H9 (cell line): ENCODE measurements around the gene MIER2. TPM values are rescaled to one million over a fixed set of nuclear protein-coding genes. Genes with fewer than 3 reads are reported as not detected.
"Not testable (repeated sequence)": the region's sequence is repeated elsewhere in the genome, so short reads cannot be mapped to it uniquely, and the experiment has no call there.

ENCODE experiments used
- DNase-seq: peaks from one replicate; pipeline ENCODE4 v3.0.0-alpha.2; 2017
- H2AFZ ChIP-seq: one replicate; pipeline ENCODE4 v1.6.1; 2013; ENCODE audit warnings: mild to moderate bottlenecking, low read length, control low read depth, moderate library complexity
- H2AK5ac ChIP-seq: 2 replicates; pipeline ENCODE4 v1.6.1; 2013; ENCODE audit warnings: low read length, control low read depth, mixed read lengths; ENCODE audit not compliant: insufficient read length
- H2BK120ac ChIP-seq: one replicate; pipeline ENCODE4 v1.6.1; 2013; ENCODE audit warnings: low read depth, mild to moderate bottlenecking, low read length, control low read depth, inconsistent platforms; ENCODE audit not compliant: poor library complexity, severe bottlenecking
- H2BK12ac ChIP-seq: 2 replicates; pipeline ENCODE4 v1.6.1; 2013; ENCODE audit warnings: low read length, control low read depth, mixed read lengths, low read depth; ENCODE audit not compliant: insufficient read length
- H2BK15ac ChIP-seq: 2 replicates; pipeline ENCODE4 v1.6.1; 2013; ENCODE audit warnings: low read depth, low read length, control low read depth
- H2BK20ac ChIP-seq: one replicate; pipeline ENCODE4 v1.6.1; 2013; ENCODE audit warnings: low read depth, mild to moderate bottlenecking, low read length, control low read depth, inconsistent platforms; ENCODE audit not compliant: poor library complexity, severe bottlenecking
- H2BK5ac ChIP-seq: 2 replicates; pipeline ENCODE4 v1.6.1; 2013; ENCODE audit warnings: low read length, control low read depth, mixed read lengths; ENCODE audit not compliant: insufficient read length
- H3K14ac ChIP-seq: 2 replicates; pipeline ENCODE4 v1.6.1; 2013; ENCODE audit warnings: low read length, control low read depth; ENCODE audit not compliant: insufficient read depth
- H3K18ac ChIP-seq: 2 replicates; pipeline ENCODE4 v1.6.1; 2013; ENCODE audit warnings: low read depth, mild to moderate bottlenecking, mixed read lengths, low read length, control low read depth; ENCODE audit not compliant: insufficient read length
- H3K23ac ChIP-seq: 2 replicates; pipeline ENCODE4 v1.6.1; 2013; ENCODE audit warnings: low read length, control low read depth, mixed read lengths, low read depth; ENCODE audit not compliant: insufficient read length
- H3K23me2 ChIP-seq: 2 replicates; pipeline ENCODE4 v1.6.1; 2013; ENCODE audit warnings: low read depth, mild to moderate bottlenecking, mixed read lengths, low read length, control low read depth; ENCODE audit not compliant: insufficient read length, poor library complexity, severe bottlenecking
- H3K27ac ChIP-seq: 2 replicates; pipeline ENCODE4 v1.5.1; 2013; ENCODE audit warnings: low read length, control low read depth, mixed read lengths, low read depth; ENCODE audit not compliant: insufficient read length
- H3K27me3 ChIP-seq: 2 replicates; pipeline ENCODE4 v1.6.1; 2013; ENCODE audit warnings: low read length, control low read depth, inconsistent platforms; ENCODE audit not compliant: insufficient read depth
- H3K4ac ChIP-seq: 2 replicates; pipeline ENCODE4 v1.6.1; 2013; ENCODE audit warnings: low read depth, mild to moderate bottlenecking, control low read depth, inconsistent platforms, low read length, moderate library complexity
- H3K4me1 ChIP-seq: 2 replicates; pipeline ENCODE4 v1.6.1; 2013; ENCODE audit warnings: low read length, control low read depth, inconsistent platforms; ENCODE audit not compliant: insufficient read depth
- H3K4me2 ChIP-seq: 2 replicates; pipeline ENCODE4 v1.6.1; 2013; ENCODE audit warnings: low read length, control low read depth, mixed read lengths; ENCODE audit not compliant: insufficient read length, insufficient read depth
- H3K56ac ChIP-seq: 2 replicates; pipeline ENCODE4 v1.6.1; 2013; ENCODE audit warnings: low read depth, mild to moderate bottlenecking, mixed read lengths, low read length, control low read depth; ENCODE audit not compliant: insufficient read length
- H3K79me1 ChIP-seq: 2 replicates; pipeline ENCODE4 v1.6.1; 2013; ENCODE audit warnings: low read depth, mild to moderate bottlenecking, moderate library complexity, low read length, control low read depth, inconsistent platforms; ENCODE audit not compliant: insufficient read depth, poor library complexity, severe bottlenecking
- H3K79me2 ChIP-seq: 2 replicates; pipeline ENCODE4 v1.6.1; 2013; ENCODE audit warnings: low read length, control low read depth, inconsistent platforms; ENCODE audit not compliant: insufficient read depth
- H3K9ac ChIP-seq: 2 replicates; pipeline ENCODE4 v1.6.1; 2013; ENCODE audit warnings: low read length, control low read depth, mixed read lengths; ENCODE audit not compliant: insufficient read length; ENCODE audit errors: extremely low read depth
- H3K9me3 ChIP-seq: one replicate; pipeline ENCODE4 v1.6.1; 2013; ENCODE audit warnings: low read depth, low read length, inconsistent platforms; ENCODE audit not compliant: control insufficient read depth
- H3T11ph ChIP-seq: one replicate; pipeline ENCODE4 v1.6.1; 2013; ENCODE audit warnings: mild to moderate bottlenecking, low read length, control low read depth, inconsistent platforms
- H4K20me1 ChIP-seq: one replicate; pipeline ENCODE4 v1.6.1; 2013; ENCODE audit not compliant: control insufficient read depth, insufficient read length, insufficient read depth
- H4K5ac ChIP-seq: 2 replicates; pipeline ENCODE4 v1.6.1; 2013; ENCODE audit warnings: low read depth, mild to moderate bottlenecking, mixed read lengths, low read length, control low read depth; ENCODE audit not compliant: insufficient read length
- H4K8ac ChIP-seq: replicated peaks from 2 replicates; pipeline ENCODE4 v1.6.1; 2013; ENCODE audit warnings: low read length, control low read depth, mixed read lengths, low read depth; ENCODE audit not compliant: insufficient read length
- H4K91ac ChIP-seq: 2 replicates; pipeline ENCODE4 v1.6.1; 2013; ENCODE audit warnings: low read depth, mild to moderate bottlenecking, moderate library complexity, mixed read lengths, low read length, control low read depth; ENCODE audit not compliant: insufficient read length
- H3K27ac Mint-ChIP-seq, 3 experiments: 2 replicates in 2 of 3; 3 replicates in 1 of 3; pipeline ENCODE4 v1.8.0; 2020 to 2021; ENCODE audit warnings: mixed read lengths in 3 of 3, mild to moderate bottlenecking in 1 of 3, moderate library complexity in 1 of 3
- H3K27me3 Mint-ChIP-seq: 2 replicates; pipeline ENCODE4 v1.8.0; 2021; ENCODE audit warnings: low read depth, mild to moderate bottlenecking, moderate library complexity, mixed read lengths
- H3K36me3 Mint-ChIP-seq, 3 experiments: 2 replicates in 2 of 3; 3 replicates in 1 of 3; pipeline ENCODE4 v1.8.0; 2020 to 2021; ENCODE audit warnings: low read depth in 3 of 3, mixed read lengths in 3 of 3; ENCODE audit not compliant: insufficient read depth in 1 of 3
- H3K4me1 Mint-ChIP-seq, 2 experiments: 2 replicates each; pipeline ENCODE4 v1.8.0; 2020; ENCODE audit warnings: mixed read lengths in 2 of 2
- H3K4me3 Mint-ChIP-seq, 2 experiments: 2 replicates in 1 of 2; 3 replicates in 1 of 2; pipeline ENCODE4 v1.8.0; 2020 to 2021; ENCODE audit warnings: mild to moderate bottlenecking in 2 of 2, mixed read lengths in 2 of 2, moderate library complexity in 1 of 2
- H3K9me3 Mint-ChIP-seq, 2 experiments: 2 replicates in 1 of 2; 3 replicates in 1 of 2; pipeline ENCODE4 v1.8.0; 2020; ENCODE audit warnings: mild to moderate bottlenecking in 2 of 2, mixed read lengths in 2 of 2, moderate library complexity in 1 of 2
- WGBS: extraction: QIAGEN DNeasy Blood & Tissue Kit; methylation state at CpG from one replicate; pipeline ENCODE4 v1.1.7; 2013; ENCODE audit warnings: missing lambda C conversion rate, low lambda C conversion rate, mixed read lengths; ENCODE audit not compliant: insufficient read length; ENCODE audit errors: extremely low coverage; 5-methylcytosine and 5-hydroxymethylcytosine counted together
- total RNA-seq: library from RNA; stranded (reverse); gene quantifications from 2 replicates; pipeline ENCODE4 v1.2.1, GENCODE V29; 2021
- TF ChIP-seq, protein P1 (sequence below): fragments of 200-600 bp; sonication (generic); conservative IDR thresholded peaks from 3 replicates; pipeline ENCODE4 v1.8.0; 2021; ENCODE audit warnings: antibody characterized with exemption, mild to moderate bottlenecking

The MIER2 gene
- total RNA-seq, 1 experiment from 2014 or later, result 60.5 TPM

DNA sequence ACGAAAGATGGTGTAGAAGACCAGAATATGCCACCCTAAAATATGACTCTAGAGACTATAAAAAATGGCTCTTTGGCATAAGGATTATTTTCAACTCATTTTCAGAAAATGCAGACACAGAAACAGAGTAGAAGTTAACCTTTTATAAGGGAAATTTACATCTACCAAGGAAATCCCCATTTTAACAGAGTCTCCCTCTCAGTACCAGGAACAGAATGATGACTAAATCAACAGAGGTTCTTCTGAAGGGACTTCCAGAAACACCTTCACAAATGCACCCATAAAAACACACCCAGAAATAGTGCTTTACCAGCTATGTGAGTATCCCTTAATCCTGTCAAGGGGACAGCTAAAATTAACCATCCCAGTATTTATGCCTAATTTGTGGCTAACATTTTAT is 82.5 kb downstream of the MIER2 start:
- Mint-ChIP-seq H3K9me3 (peaks cover 0 to 7% of the 10 kb centered on the region in 2 experiments; a peak in 2 of 5 replicates), H3K4me1 (peaks cover 4% of the 10 kb centered on the region in 2 experiments; a peak in 3 of 4 replicates)
- H2BK20ac ChIP-seq, result no peak overlapping the region

GRCh38 chr19:256804-257203 is 87.8 kb downstream of the MIER2 start:
- H2AFZ ChIP-seq, H3K27me3 Mint-ChIP-seq, H3K4me3 Mint-ChIP-seq, DNase-seq, H3K4ac ChIP-seq, H2BK120ac ChIP-seq, H3K14ac ChIP-seq, H3T11ph ChIP-seq, H3K23me2 ChIP-seq, H2BK5ac ChIP-seq, H4K20me1 ChIP-seq, H3K79me1 ChIP-seq, H3K4me1 Mint-ChIP-seq, H4K5ac ChIP-seq, H3K4me1 ChIP-seq, H2BK20ac ChIP-seq, H3K36me3 Mint-ChIP-seq, H3K9me3 ChIP-seq, H3K9ac ChIP-seq, H3K79me2 ChIP-seq, H3K56ac ChIP-seq, H3K18ac ChIP-seq, H4K8ac ChIP-seq, H3K4me2 ChIP-seq, H2BK12ac ChIP-seq, H2BK15ac ChIP-seq, H3K23ac ChIP-seq, H2AK5ac ChIP-seq, H4K91ac ChIP-seq, H3K27me3 ChIP-seq, H3K27ac ChIP-seq, H3K27ac Mint-ChIP-seq: not testable (repeated sequence)
- no CpG with 5 or more reads among the region's 3 CpGs for WGBS
- peaks cover 7 to 35% of the 10 kb centered on the region in 2 experiments; a peak in 4 of 5 replicates for H3K9me3 Mint-ChIP-seq

More for the DNA sequence above, 82.5 kb downstream of the MIER2 start:
- H3K79me2 ChIP-seq, result no peaks in the 10 kb centered on the region
- Mint-ChIP-seq H3K27ac (no peak overlapping the region), H3K4me3 (no peak overlapping the region), H3K36me3 (no peaks in the 10 kb centered on the region; a peak in 1 of 7 replicates), H3K27me3 (peaks cover 31% of the 10 kb centered on the region)
- no CpG with 5 or more reads among the region's 1 CpG for WGBS
- no peak overlapping the region for H2AFZ ChIP-seq
- no peak overlapping the region for H3K18ac ChIP-seq
- no peaks in the 10 kb centered on the region for H3K79me1 ChIP-seq
- no peak overlapping the region for H2BK120ac ChIP-seq
- no peak overlapping the region for H3K4me2 ChIP-seq
- no peak overlapping the region for H3K4ac ChIP-seq
- H3T11ph ChIP-seq, result no peak overlapping the region
- H4K91ac ChIP-seq, result no peak overlapping the region
- H3K27ac ChIP-seq, result no peak overlapping the region
- peaks cover 4% of the 10 kb centered on the region; the same call in 1 of the 2 replicates for H3K27me3 ChIP-seq
- no peaks in the 10 kb centered on the region for H3K23me2 ChIP-seq
- H3K23ac ChIP-seq, result no peak overlapping the region
- H3K4me1 ChIP-seq, result 0 out of 2 replicates have a peak, but pooled peaks cover 2% of the 10 kb centered on the region
- no peak overlapping the region for H2BK15ac ChIP-seq
- H3K14ac ChIP-seq, result no peak overlapping the region
- H3K9me3 ChIP-seq, result no peaks in the 10 kb centered on the region
- no peak overlapping the region for H2AK5ac ChIP-seq
- H2BK5ac ChIP-seq, result no peak overlapping the region
- TF ChIP-seq, protein P1, sequence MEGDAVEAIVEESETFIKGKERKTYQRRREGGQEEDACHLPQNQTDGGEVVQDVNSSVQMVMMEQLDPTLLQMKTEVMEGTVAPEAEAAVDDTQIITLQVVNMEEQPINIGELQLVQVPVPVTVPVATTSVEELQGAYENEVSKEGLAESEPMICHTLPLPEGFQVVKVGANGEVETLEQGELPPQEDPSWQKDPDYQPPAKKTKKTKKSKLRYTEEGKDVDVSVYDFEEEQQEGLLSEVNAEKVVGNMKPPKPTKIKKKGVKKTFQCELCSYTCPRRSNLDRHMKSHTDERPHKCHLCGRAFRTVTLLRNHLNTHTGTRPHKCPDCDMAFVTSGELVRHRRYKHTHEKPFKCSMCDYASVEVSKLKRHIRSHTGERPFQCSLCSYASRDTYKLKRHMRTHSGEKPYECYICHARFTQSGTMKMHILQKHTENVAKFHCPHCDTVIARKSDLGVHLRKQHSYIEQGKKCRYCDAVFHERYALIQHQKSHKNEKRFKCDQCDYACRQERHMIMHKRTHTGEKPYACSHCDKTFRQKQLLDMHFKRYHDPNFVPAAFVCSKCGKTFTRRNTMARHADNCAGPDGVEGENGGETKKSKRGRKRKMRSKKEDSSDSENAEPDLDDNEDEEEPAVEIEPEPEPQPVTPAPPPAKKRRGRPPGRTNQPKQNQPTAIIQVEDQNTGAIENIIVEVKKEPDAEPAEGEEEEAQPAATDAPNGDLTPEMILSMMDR, result no peak
- H3K9ac ChIP-seq, result no peak overlapping the region
- no peak for DNase-seq
- no peak overlapping the region for H3K56ac ChIP-seq
- no peaks in the 10 kb centered on the region for H4K20me1 ChIP-seq
- H2BK12ac ChIP-seq, result no peak overlapping the region
- H4K5ac ChIP-seq, result no peak overlapping the region
- H4K8ac ChIP-seq, result no peak overlapping the region
